ENCODE results near the gene MCM5.

MCM5 gene

GRCh38 chr22:35381424-35382009 lies 18.4 kb upstream of the MCM5 start:
- no peak for TF ChIP-seq CTCF (IDR thresholded peaks at IDR 0.05; ENCODE audit: unreplicated experiment in 3 of 3)
- Mint-ChIP-seq H3K36me3 (ENCODE audit: low read depth) (no peaks in the 10 kb centered on the region), H3K27me3 (ENCODE audit: low read depth) (peaks cover 20% of the 10 kb centered on the region), H3K4me1 (peaks cover 35% of the 10 kb centered on the region), H3K4me3 (peak overlapping the region; percentile 74 to 82 (median 76)), H3K9me3 (no peaks in the 10 kb centered on the region), H3K27ac (peak overlapping the region in 2 of 3 experiments; percentile 20 to 32)

- TF ChIP-seq CTCF (IDR thresholded peaks at IDR 0.05; ENCODE audit: unreplicated experiment in 3 of 3), result no peak
- H3K4me1 Mint-ChIP-seq, result peaks cover 16% of the 10 kb centered on the region
- peaks cover 20% of the 10 kb centered on the region for H3K27me3 Mint-ChIP-seq (ENCODE audit: low read depth)
- no peak overlapping the region for H3K27ac Mint-ChIP-seq
- no peaks in the 10 kb centered on the region for H3K36me3 Mint-ChIP-seq (ENCODE audit: low read depth)
- H3K9me3 Mint-ChIP-seq, result no peaks in the 10 kb centered on the region
- H3K4me3 Mint-ChIP-seq, result no peak overlapping the region
These were observed 16.3 kb upstream of the MCM5 start for GRCh38 chr22:35383679-35384071.

GRCh38 chr22:35384527-35384926 lies 15.4 kb upstream of the MCM5 start:
- no peak for TF ChIP-seq CTCF (IDR thresholded peaks at IDR 0.05; ENCODE audit: unreplicated experiment in 3 of 3)
- peaks cover 9% of the 10 kb centered on the region for H3K4me1 Mint-ChIP-seq
- no peaks in the 10 kb centered on the region for H3K9me3 Mint-ChIP-seq
- H3K27ac Mint-ChIP-seq, result peak overlapping the region; percentile 29 to 71 (median 44)
- no peaks in the 10 kb centered on the region for H3K36me3 Mint-ChIP-seq (ENCODE audit: low read depth)
- no peak overlapping the region for H3K4me3 Mint-ChIP-seq
- peaks cover 16% of the 10 kb centered on the region for H3K27me3 Mint-ChIP-seq (ENCODE audit: low read depth)

- no peak for TF ChIP-seq CTCF (IDR thresholded peaks at IDR 0.05; ENCODE audit: unreplicated experiment in 3 of 3)
- H3K27me3 Mint-ChIP-seq (ENCODE audit: low read depth), result peaks cover 16% of the 10 kb centered on the region
- H3K27ac Mint-ChIP-seq, result peak overlapping the region; percentile 29 to 71 (median 44)
- no peak overlapping the region for H3K4me3 Mint-ChIP-seq
- H3K4me1 Mint-ChIP-seq, result peaks cover 6% of the 10 kb centered on the region
- no peaks in the 10 kb centered on the region for H3K36me3 Mint-ChIP-seq (ENCODE audit: low read depth)
- H3K9me3 Mint-ChIP-seq, result no peaks in the 10 kb centered on the region
These were observed 14.9 kb upstream of the MCM5 start for GRCh38 chr22:35384975-35385588.

- no peaks in the 10 kb centered on the region for H3K9me3 Mint-ChIP-seq
- no peak overlapping the region for H3K27ac Mint-ChIP-seq
- H3K36me3 Mint-ChIP-seq (ENCODE audit: low read depth), result no peaks in the 10 kb centered on the region
- H3K27me3 Mint-ChIP-seq (ENCODE audit: low read depth), result peaks cover 9% of the 10 kb centered on the region
- no peak overlapping the region for H3K4me3 Mint-ChIP-seq
- H3K4me1 Mint-ChIP-seq, result no peaks in the 10 kb centered on the region
- TF ChIP-seq CTCF (IDR thresholded peaks at IDR 0.05; ENCODE audit: unreplicated experiment in 3 of 3), result no peak
These were observed 13.2 kb upstream of the MCM5 start for GRCh38 chr22:35386670-35387288.

Measured in nephron (organoid).